Measurements from ENCODE around the gene BRSK2. TPM values are rescaled to one million over a fixed set of nuclear protein-coding genes. Genes with fewer than 3 reads are reported as not detected.

BRSK2 gene
- polyA plus RNA-seq, 4 donors: 0.27 to 7.9 (median 3.3) TPM; not detected in 1

DNA sequence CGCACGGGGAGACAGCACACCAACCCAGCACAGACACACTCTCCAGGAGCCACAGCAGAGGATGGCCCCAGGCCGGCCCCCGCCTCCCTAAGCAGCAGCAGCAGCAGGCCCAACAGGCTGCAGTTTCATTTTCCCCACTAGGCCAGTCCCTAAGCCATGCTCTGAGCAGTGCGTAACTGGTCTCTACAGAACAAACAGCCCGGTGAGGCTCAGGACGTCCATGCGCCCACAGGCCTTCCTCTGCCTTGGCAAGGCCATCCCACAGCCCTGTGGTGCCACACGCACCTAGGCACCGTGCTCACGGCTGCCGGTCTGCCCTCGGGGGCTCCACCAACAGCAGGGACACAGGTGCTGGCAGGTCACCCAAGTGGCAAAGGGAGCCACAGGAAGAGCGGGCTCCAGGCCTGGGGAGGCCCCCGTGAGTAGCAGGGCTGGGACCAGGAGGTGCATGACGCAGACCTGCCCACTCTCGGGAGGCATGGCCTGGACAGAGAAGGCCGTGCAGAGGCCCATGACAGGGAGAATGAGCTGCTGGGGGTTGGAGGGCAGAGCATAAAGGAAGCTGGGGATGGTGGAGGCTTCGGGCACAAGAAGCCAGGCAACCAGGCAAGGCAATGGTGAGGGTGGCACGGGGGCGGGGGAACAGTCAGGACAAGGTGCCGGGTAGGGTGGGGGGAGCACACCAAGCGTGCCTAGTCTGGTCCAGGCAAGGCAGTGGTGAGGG is 98.3 kb downstream of the BRSK2 start:
- Histone ChIP-seq H3K9me3 (ENCODE audit: control insufficient read depth in 2 of 2, insufficient read depth in 1 of 2, low read depth in 1 of 2, low read length in 1 of 2) (no peaks in the 10 kb centered on the region), H3K4me3 (ENCODE audit: low read depth in 1 of 3, low read length in 3 of 3) (no peak overlapping the region), H3K27me3 (ENCODE audit: control insufficient read depth in 3 of 3, insufficient read depth in 3 of 3, low read length in 3 of 3) (no peaks in the 10 kb centered on the region), H3K27ac (ENCODE audit: low read depth in 1 of 3, low read length in 2 of 3) (no peak overlapping the region), H3K36me3 (ENCODE audit: control insufficient read depth in 3 of 3, insufficient read depth in 2 of 3, low read depth in 1 of 3, low read length in 3 of 3) (peaks cover 0 to 32% (median 0%) of the 10 kb centered on the region in 3 donors), H3K4me1 (ENCODE audit: control insufficient read depth in 3 of 3, insufficient read depth in 2 of 3, low read depth in 1 of 3, low read length in 2 of 3) (peaks cover 10 to 17% (median 14%) of the 10 kb centered on the region in 3 donors)
- DNase-seq: no peak
- no peak for FAIRE-seq
- WGBS, 3 donors: 78 to 88% (median 87%) methylated on average over 23 of the region's 23 CpGs

DNA sequence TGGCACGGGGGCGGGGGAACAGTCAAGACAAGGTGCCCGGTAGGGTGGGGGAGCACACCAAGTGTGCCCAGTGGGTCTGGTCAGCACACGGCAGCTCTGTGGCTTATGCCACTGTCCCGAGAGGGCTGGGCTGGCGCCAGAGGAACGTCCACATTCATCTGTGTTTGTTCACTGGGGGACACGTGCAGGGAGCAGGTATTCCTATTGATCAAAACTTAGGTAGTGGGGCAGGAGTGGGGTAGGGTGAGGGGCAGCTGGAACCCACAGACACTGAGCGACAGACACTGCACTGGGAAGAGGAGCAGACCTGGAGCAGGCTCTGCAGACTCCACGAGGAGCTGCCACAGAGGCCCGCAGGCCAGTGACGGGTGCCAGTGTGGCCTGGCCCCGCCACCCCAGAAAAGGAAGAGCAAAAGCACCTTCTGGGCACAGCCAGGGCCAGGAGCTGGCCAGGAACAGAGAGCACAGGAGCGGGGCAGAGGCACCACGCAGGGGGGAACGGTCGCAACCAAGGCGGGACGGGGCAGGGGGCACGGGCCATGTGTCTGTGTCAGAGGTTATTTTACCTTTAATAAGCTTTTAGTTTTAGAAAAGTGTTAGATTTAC is 98.9 kb downstream of the BRSK2 start:
- no peak overlapping the region for H3K27ac ChIP-seq (ENCODE audit: low read depth in 1 of 3, low read length in 2 of 3)
- no peaks in the 10 kb centered on the region for H3K27me3 ChIP-seq (ENCODE audit: control insufficient read depth in 3 of 3, insufficient read depth in 3 of 3, low read length in 3 of 3)
- DNase-seq: no peak
- no peak for FAIRE-seq
- no peak overlapping the region for H3K4me3 ChIP-seq (ENCODE audit: low read depth in 1 of 3, low read length in 3 of 3)
- H3K4me1 ChIP-seq (ENCODE audit: control insufficient read depth in 3 of 3, insufficient read depth in 2 of 3, low read depth in 1 of 3, low read length in 2 of 3): peaks cover 10 to 17% (median 14%) of the 10 kb centered on the region in 3 donors
- peaks cover 0 to 31% (median 0%) of the 10 kb centered on the region in 3 donors for H3K36me3 ChIP-seq (ENCODE audit: control insufficient read depth in 3 of 3, insufficient read depth in 2 of 3, low read depth in 1 of 3, low read length in 3 of 3)
- WGBS, 3 donors: 89 to 92% (median 92%) methylated on average over 20 of the region's 20 CpGs
- H3K9me3 ChIP-seq (ENCODE audit: control insufficient read depth in 2 of 2, insufficient read depth in 1 of 2, low read depth in 1 of 2, low read length in 1 of 2): no peaks in the 10 kb centered on the region

GRCh38 chr11:1490651-1491050 is 100.9 kb downstream of the BRSK2 start:
- Histone ChIP-seq H3K9me3 (ENCODE audit: control insufficient read depth in 2 of 2, insufficient read depth in 1 of 2, low read depth in 1 of 2, low read length in 1 of 2) (no peaks in the 10 kb centered on the region), H3K27me3 (ENCODE audit: control insufficient read depth in 3 of 3, insufficient read depth in 3 of 3, low read length in 3 of 3) (no peaks in the 10 kb centered on the region), H3K4me3 (ENCODE audit: low read depth in 1 of 3, low read length in 3 of 3) (no peak overlapping the region), H3K36me3 (ENCODE audit: control insufficient read depth in 3 of 3, insufficient read depth in 2 of 3, low read depth in 1 of 3, low read length in 3 of 3) (peaks cover 0 to 20% (median 0%) of the 10 kb centered on the region in 3 donors), H3K4me1 (ENCODE audit: control insufficient read depth in 3 of 3, insufficient read depth in 2 of 3, low read depth in 1 of 3, low read length in 2 of 3) (peaks cover 10 to 17% (median 14%) of the 10 kb centered on the region in 3 donors), H3K27ac (ENCODE audit: low read depth in 1 of 3, low read length in 2 of 3) (no peak overlapping the region)
- DNase-seq (no peak), FAIRE-seq (no peak)
- 76 to 92% (median 80%) methylated on average over 7 of the region's 7 CpGs for WGBS, 3 donors

- H3K27me3 ChIP-seq (ENCODE audit: control insufficient read depth in 3 of 3, insufficient read depth in 3 of 3, low read length in 3 of 3): no peaks in the 10 kb centered on the region
- H3K4me1 ChIP-seq (ENCODE audit: control insufficient read depth in 3 of 3, insufficient read depth in 2 of 3, low read depth in 1 of 3, low read length in 2 of 3): peaks cover 6 to 11% (median 11%) of the 10 kb centered on the region in 3 donors
- H3K4me3 ChIP-seq (ENCODE audit: low read depth in 1 of 3, low read length in 3 of 3): no peak overlapping the region
- H3K36me3 ChIP-seq (ENCODE audit: control insufficient read depth in 3 of 3, insufficient read depth in 2 of 3, low read depth in 1 of 3, low read length in 3 of 3): peaks cover 0 to 14% (median 0%) of the 10 kb centered on the region in 3 donors
- no peaks in the 10 kb centered on the region for H3K9me3 ChIP-seq (ENCODE audit: control insufficient read depth in 2 of 2, insufficient read depth in 1 of 2, low read depth in 1 of 2, low read length in 1 of 2)
- 94 to 95% (median 95%) methylated on average over 12 of the region's 12 CpGs for WGBS, 3 donors
- FAIRE-seq (no peak), DNase-seq (no peak)
- no peak overlapping the region for H3K27ac ChIP-seq (ENCODE audit: low read depth in 1 of 3, low read length in 2 of 3)
Measured at GRCh38 chr11:1491379-1491778, 101.6 kb downstream of the BRSK2 start.

- Histone ChIP-seq H3K27me3 (ENCODE audit: control insufficient read depth in 3 of 3, insufficient read depth in 3 of 3, low read length in 3 of 3) (no peaks in the 10 kb centered on the region), H3K4me3 (ENCODE audit: low read depth in 1 of 3, low read length in 3 of 3) (no peak overlapping the region), H3K4me1 (ENCODE audit: control insufficient read depth in 3 of 3, insufficient read depth in 2 of 3, low read depth in 1 of 3, low read length in 2 of 3) (no peaks in the 10 kb centered on the region), H3K36me3 (ENCODE audit: control insufficient read depth in 3 of 3, insufficient read depth in 2 of 3, low read depth in 1 of 3, low read length in 3 of 3) (peaks cover 0 to 6% (median 0%) of the 10 kb centered on the region in 3 donors), H3K27ac (ENCODE audit: low read depth in 1 of 3, low read length in 2 of 3) (no peak overlapping the region), H3K9me3 (ENCODE audit: control insufficient read depth in 2 of 2, insufficient read depth in 1 of 2, low read depth in 1 of 2, low read length in 1 of 2) (no peaks in the 10 kb centered on the region)
- DNase-seq: no peak
- no peak for FAIRE-seq
- WGBS, 3 donors: 92 to 97% (median 96%) methylated on average over 3 of the region's 3 CpGs
Measured at GRCh38 chr11:1493650-1494244, 104.0 kb downstream of the BRSK2 start.

GRCh38 chr11:1494650-1495049 is 104.9 kb downstream of the BRSK2 start:
- Histone ChIP-seq H3K27me3 (ENCODE audit: control insufficient read depth in 3 of 3, insufficient read depth in 3 of 3, low read length in 3 of 3) (no peaks in the 10 kb centered on the region), H3K4me1 (ENCODE audit: control insufficient read depth in 3 of 3, insufficient read depth in 2 of 3, low read depth in 1 of 3, low read length in 2 of 3) (no peaks in the 10 kb centered on the region), H3K4me3 (ENCODE audit: low read depth in 1 of 3, low read length in 3 of 3) (no peak overlapping the region), H3K27ac (ENCODE audit: low read depth in 1 of 3, low read length in 2 of 3) (no peak overlapping the region), H3K36me3 (ENCODE audit: control insufficient read depth in 3 of 3, insufficient read depth in 2 of 3, low read depth in 1 of 3, low read length in 3 of 3) (peaks cover 0 to 11% (median 0%) of the 10 kb centered on the region in 3 donors), H3K9me3 (ENCODE audit: control insufficient read depth in 2 of 2, insufficient read depth in 1 of 2, low read depth in 1 of 2, low read length in 1 of 2) (no peaks in the 10 kb centered on the region)
- FAIRE-seq (no peak), DNase-seq (no peak)
- 23 to 73% (median 45%) methylated on average over 3 of the region's 3 CpGs for WGBS, 3 donors

GRCh38 chr11:1496091-1496760 is 106.5 kb downstream of the BRSK2 start:
- peaks cover 0 to 25% (median 0%) of the 10 kb centered on the region in 3 donors for H3K36me3 ChIP-seq (ENCODE audit: control insufficient read depth in 3 of 3, insufficient read depth in 2 of 3, low read depth in 1 of 3, low read length in 3 of 3)
- H3K4me1 ChIP-seq (ENCODE audit: control insufficient read depth in 3 of 3, insufficient read depth in 2 of 3, low read depth in 1 of 3, low read length in 2 of 3): no peaks in the 10 kb centered on the region
- no peaks in the 10 kb centered on the region for H3K9me3 ChIP-seq (ENCODE audit: control insufficient read depth in 2 of 2, insufficient read depth in 1 of 2, low read depth in 1 of 2, low read length in 1 of 2)
- no peak overlapping the region for H3K4me3 ChIP-seq (ENCODE audit: low read depth in 1 of 3, low read length in 3 of 3)
- peak in 1 of 2 donors; percentile 13 for DNase-seq
- FAIRE-seq: no peak
- H3K27me3 ChIP-seq (ENCODE audit: control insufficient read depth in 3 of 3, insufficient read depth in 3 of 3, low read length in 3 of 3): no peaks in the 10 kb centered on the region
- WGBS, 3 donors: 79 to 81% (median 80%) methylated on average over 9 of the region's 9 CpGs
- H3K27ac ChIP-seq (ENCODE audit: low read depth in 1 of 3, low read length in 2 of 3): no peak overlapping the region

DNA sequence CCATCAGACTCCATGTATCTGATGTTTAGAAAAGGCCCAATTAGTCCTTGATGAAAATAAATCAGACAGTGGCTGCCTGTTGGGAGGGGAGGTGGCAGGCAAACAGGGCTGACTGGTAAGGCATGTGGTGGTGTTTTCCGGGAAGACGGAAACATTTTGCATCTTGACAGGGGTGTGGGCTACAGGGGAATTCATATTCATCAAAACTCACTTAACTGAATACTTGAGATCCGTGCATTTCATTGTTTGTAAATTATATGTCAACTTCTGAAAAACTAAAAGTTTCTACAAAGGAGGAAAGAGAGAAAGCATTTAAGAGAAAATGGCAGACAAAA is 107.0 kb downstream of the BRSK2 start:
- DNase-seq (no peak), FAIRE-seq (no peak)
- Histone ChIP-seq H3K4me1 (ENCODE audit: control insufficient read depth in 3 of 3, insufficient read depth in 2 of 3, low read depth in 1 of 3, low read length in 2 of 3) (no peaks in the 10 kb centered on the region), H3K27ac (ENCODE audit: low read depth in 1 of 3, low read length in 2 of 3) (no peak overlapping the region), H3K36me3 (ENCODE audit: control insufficient read depth in 3 of 3, insufficient read depth in 2 of 3, low read depth in 1 of 3, low read length in 3 of 3) (peaks cover 0 to 26% (median 0%) of the 10 kb centered on the region in 3 donors), H3K9me3 (ENCODE audit: control insufficient read depth in 2 of 2, insufficient read depth in 1 of 2, low read depth in 1 of 2, low read length in 1 of 2) (no peaks in the 10 kb centered on the region), H3K27me3 (ENCODE audit: control insufficient read depth in 3 of 3, insufficient read depth in 3 of 3, low read length in 3 of 3) (no peaks in the 10 kb centered on the region), H3K4me3 (ENCODE audit: low read depth in 1 of 3, low read length in 3 of 3) (no peak overlapping the region)
- 74 to 94% (median 81%) methylated on average over 3 of the region's 3 CpGs for WGBS, 3 donors

Measured in small intestine (tissue), 7 donors.